NB4 (cell line): ENCODE measurements around the gene GPS2.

Experiments used
- DNase-seq: peaks from one replicate; pipeline ENCODE4 v3.0.0; 2010; ENCODE audit warnings: low read depth
- H3K4me3 ChIP-seq: one replicate; pipeline ENCODE4 v1.5.1; 2011; ENCODE audit warnings: mild to moderate bottlenecking, low read depth, low read length, moderate library complexity
- MYC ChIP-seq: IDR thresholded peaks from 2 replicates; pipeline ENCODE4 v1.6.1; 2011; ENCODE audit warnings: low read depth, low read length
- POLR2A ChIP-seq: IDR thresholded peaks from 2 replicates; pipeline ENCODE4 v1.6.1; 2011; ENCODE audit warnings: mild to moderate bottlenecking; ENCODE audit not compliant: insufficient read length; ENCODE audit errors: extremely low read depth
- TF ChIP-seq, protein P1 (sequence below): IDR thresholded peaks from one replicate; pipeline ENCODE4 v1.5.1; 2012; ENCODE audit warnings: low read depth, low read length
- TF ChIP-seq, protein P2 (sequence below): IDR thresholded peaks from 2 replicates; pipeline ENCODE4 v1.6.1; 2011; ENCODE audit warnings: low read depth, low read length

Gene GPS2

DNA sequence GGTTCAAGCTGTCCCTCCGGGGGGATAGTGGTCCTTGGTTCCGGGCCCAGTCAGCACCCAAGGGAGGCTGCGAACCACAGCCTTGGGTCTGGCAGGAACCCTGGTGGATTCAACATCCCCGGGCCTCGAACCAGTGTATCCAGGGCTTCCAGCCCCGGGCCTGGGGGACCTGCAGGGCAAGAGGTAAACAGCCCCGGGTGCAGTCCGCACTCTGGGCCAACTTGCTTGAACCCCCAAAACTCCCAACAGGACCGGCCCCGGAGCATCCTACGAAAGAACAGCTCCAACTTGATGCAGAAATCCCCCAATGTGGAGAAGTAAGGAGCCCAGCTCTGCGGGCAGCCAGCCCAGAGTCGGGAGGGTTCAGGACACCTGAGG is 15.5 kb upstream of the GPS2 start:
- no peak for DNase-seq
- TF ChIP-seq, protein P1, sequence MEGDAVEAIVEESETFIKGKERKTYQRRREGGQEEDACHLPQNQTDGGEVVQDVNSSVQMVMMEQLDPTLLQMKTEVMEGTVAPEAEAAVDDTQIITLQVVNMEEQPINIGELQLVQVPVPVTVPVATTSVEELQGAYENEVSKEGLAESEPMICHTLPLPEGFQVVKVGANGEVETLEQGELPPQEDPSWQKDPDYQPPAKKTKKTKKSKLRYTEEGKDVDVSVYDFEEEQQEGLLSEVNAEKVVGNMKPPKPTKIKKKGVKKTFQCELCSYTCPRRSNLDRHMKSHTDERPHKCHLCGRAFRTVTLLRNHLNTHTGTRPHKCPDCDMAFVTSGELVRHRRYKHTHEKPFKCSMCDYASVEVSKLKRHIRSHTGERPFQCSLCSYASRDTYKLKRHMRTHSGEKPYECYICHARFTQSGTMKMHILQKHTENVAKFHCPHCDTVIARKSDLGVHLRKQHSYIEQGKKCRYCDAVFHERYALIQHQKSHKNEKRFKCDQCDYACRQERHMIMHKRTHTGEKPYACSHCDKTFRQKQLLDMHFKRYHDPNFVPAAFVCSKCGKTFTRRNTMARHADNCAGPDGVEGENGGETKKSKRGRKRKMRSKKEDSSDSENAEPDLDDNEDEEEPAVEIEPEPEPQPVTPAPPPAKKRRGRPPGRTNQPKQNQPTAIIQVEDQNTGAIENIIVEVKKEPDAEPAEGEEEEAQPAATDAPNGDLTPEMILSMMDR, result no peak
- TF ChIP-seq MYC (no peak), POLR2A (no peak)
- TF ChIP-seq, protein P2, sequence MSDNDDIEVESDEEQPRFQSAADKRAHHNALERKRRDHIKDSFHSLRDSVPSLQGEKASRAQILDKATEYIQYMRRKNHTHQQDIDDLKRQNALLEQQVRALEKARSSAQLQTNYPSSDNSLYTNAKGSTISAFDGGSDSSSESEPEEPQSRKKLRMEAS, result no peak
- no peak overlapping the region for H3K4me3 ChIP-seq

DNA sequence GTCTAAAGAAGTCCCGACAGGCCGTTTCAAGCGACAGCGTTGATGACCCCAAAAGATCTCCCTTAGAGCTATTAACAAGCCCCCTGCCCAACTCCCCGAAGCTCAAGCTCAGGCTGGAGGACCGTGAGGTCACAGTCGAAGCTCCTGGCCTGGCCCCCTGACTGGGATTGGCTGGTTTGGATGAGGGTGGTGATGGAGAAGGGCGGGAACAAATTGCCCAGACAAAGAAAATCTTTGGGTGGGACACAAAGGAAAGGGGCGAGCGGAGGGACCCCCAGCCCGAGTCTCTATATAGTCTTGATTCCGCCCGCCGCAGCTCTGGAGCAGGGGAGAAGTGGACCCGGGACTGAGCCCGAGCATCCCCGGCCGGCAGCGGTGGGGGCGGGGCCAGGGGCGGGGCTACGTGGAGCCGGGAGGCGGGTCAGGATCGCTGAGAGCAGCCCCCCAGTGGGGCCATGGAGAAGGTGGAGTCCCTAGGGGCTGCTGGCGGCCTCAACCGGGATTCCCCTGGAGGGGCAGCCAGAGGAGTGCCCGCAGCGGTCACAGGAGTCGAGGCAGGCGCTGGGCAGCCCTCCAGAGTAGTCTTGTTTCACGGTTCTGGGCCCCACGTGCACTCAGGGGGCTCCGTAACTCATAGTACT is 15.0 kb upstream of the GPS2 start:
- TF ChIP-seq, protein P1, result no peak
- TF ChIP-seq MYC (no peak), POLR2A (no peak)
- TF ChIP-seq, protein P2, result no peak
- DNase-seq, result peak; percentile 79
- peak overlapping the region; percentile 90 for H3K4me3 ChIP-seq

DNA sequence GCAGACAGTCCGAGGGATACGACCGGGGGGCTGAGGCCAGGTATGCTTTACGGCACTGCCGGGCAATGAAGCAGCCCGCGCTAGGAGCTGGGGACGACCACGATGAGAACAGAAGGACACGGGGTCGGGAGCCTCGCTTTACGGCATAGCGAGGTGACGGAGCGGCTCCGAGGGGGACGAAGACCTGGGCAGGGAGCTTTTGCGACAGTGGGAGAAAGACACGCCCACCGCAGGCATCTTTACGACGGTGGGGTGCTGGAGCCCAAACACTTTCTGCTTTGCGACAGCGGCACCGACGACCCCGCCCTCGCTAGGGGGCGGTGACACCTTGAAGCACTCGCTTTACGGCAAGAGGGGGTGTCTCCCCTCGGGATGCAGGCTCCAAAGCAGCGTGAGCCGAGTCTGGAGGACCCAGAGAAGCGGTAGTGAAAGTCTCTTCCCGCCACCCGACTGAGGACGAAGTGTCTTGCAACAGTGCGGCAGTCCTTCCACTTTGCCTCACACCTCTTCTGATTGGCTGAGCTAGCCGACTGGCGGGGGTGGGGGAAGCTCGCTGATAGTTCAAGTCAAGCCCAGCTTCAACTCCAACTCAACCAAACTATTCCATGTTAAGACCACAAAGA is 14.3 kb upstream of the GPS2 start:
- TF ChIP-seq, protein P1, result no peak
- TF ChIP-seq, protein P2, result peak; percentile 73
- TF ChIP-seq POLR2A (no peak), MYC (peak; percentile 63)
- peak; percentile 97 for DNase-seq
- peak overlapping the region; percentile 90 for H3K4me3 ChIP-seq

DNA sequence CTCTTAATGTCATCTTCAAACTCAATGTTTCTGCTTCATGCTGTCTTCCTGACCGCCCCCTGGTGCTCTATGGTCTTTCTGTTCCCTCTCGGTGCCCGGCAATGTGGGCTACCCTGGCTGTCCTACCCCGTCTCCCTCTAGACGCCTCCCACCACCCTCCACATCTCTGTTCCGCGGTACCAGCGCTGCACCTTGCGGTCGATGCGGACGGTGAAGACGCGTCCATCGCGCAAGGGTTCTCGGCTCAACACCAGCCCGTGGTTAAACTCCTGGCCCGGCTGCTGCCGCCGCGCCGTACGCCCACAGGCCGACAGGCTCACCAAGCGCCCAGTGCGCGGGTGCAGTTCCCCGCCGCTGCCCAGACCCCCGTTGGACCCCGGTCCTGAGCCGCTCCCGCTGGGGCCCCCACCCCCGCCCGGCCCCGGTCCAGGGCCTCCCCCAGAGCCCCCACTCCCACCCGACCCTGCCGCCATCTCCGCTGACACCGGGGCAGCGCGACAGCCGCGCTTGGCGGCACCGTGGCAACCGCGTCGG is 13.7 kb upstream of the GPS2 start, which contains the start of gene NEURL4:
Gene NEURL4, minus strand, starts transcription at position 496 of the 534 bp plus-strand sequence. Its CDS starts 23 bp downstream, at position 473.
- TF ChIP-seq POLR2A (no peak), MYC (no peak)
- TF ChIP-seq, protein P2, result no peak
- TF ChIP-seq, protein P1, result no peak
- peak within 1 kb of the TSS; percentile 90 for H3K4me3 ChIP-seq
- no peak for DNase-seq

DNA sequence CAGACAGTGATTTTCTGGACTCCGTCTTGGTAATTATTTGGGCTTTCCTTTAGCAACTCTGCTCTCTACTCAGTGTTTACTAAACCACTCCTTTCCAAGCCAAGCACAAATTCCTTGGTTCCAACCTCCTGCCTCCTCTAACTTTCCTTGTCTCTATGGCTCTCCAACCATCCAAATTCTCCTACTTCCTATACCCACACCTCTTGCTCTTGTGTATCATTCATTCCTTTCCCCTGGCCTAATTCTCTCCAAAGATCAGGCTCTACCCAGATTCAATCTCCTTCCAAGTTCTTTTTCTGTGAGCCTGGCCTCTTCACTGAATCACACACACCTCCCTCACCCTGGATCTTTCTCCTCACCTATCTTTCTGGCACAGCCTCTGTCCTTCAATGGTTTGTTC is 12.8 kb upstream of the GPS2 start:
- no peak for DNase-seq
- H3K4me3 ChIP-seq, result peak overlapping the region; percentile 90
- TF ChIP-seq, protein P2, result no peak
- TF ChIP-seq, protein P1, result no peak
- TF ChIP-seq MYC, result no peak
- no peak for TF ChIP-seq POLR2A
